Keratinocyte (primary cell): ENCODE results near the gene MTA2. TPM values are rescaled to one million over a fixed set of nuclear protein-coding genes. Genes with fewer than 3 reads are reported as not detected.

Experiments
- DNase-seq: peaks from one replicate; pipeline ENCODE4 v3.0.0-alpha.2; 2011; ENCODE audit warnings: low read depth, missing footprints, low spot score
- FAIRE-seq: peaks from 2 replicates; lab custom pipeline; 2011; peaks lifted over from hg19 to GRCh38; lab: Jason Lieb, UNC
- H2AFZ ChIP-seq: 2 replicates; pipeline ENCODE4 v1.6.0; 2012; ENCODE audit warnings: low read length, control low read depth, inconsistent platforms; ENCODE audit not compliant: control insufficient read depth
- H3K27ac ChIP-seq: 2 replicates; pipeline ENCODE4 v1.5.1; 2011; ENCODE audit warnings: low read length; ENCODE audit not compliant: control insufficient read depth, insufficient read depth
- H3K27me3 ChIP-seq: 3 replicates; pipeline ENCODE4 v1.6.0; 2011; ENCODE audit warnings: low read length; ENCODE audit not compliant: control insufficient read depth, insufficient read depth; ENCODE audit errors: extremely low read depth
- H3K36me3 ChIP-seq, 2 experiments: 2 replicates in 1 of 2; 3 replicates in 1 of 2; pipeline ENCODE4 v1.5.1; 2011; ENCODE audit warnings: low read length in 2 of 2, mild to moderate bottlenecking in 1 of 2; ENCODE audit not compliant: control insufficient read depth in 2 of 2, insufficient read depth in 2 of 2; ENCODE audit errors: extremely low read depth in 1 of 2
- H3K4me1 ChIP-seq: 3 replicates; pipeline ENCODE4 v1.5.1; 2011; ENCODE audit warnings: low read length; ENCODE audit not compliant: control insufficient read depth, insufficient read depth; ENCODE audit errors: extremely low read depth
- H3K4me2 ChIP-seq: 3 replicates; pipeline ENCODE4 v1.6.0; 2011; ENCODE audit warnings: low read depth, low read length; ENCODE audit not compliant: control insufficient read depth, insufficient read depth; ENCODE audit errors: extremely low read depth
- H3K4me3 ChIP-seq, 3 experiments: fragments of 200-600 bp in 1 of 3; sonication (generic) in 1 of 3; 2 replicates in 2 of 3; 3 replicates in 1 of 3; pipeline ENCODE4 v1.5.1; 2011 to 2016; ENCODE audit warnings: low read length in 3 of 3, mild to moderate bottlenecking in 3 of 3, control low read depth in 2 of 3, inconsistent platforms in 1 of 3, low read depth in 1 of 3, mixed read lengths in 1 of 3, mixed run types in 1 of 3, moderate library complexity in 1 of 3; ENCODE audit not compliant: control insufficient read depth in 2 of 3, insufficient read depth in 2 of 3; ENCODE audit errors: extremely low read depth in 1 of 3
- H3K79me2 ChIP-seq: 2 replicates; pipeline ENCODE4 v1.6.0; 2012; ENCODE audit warnings: low read length; ENCODE audit not compliant: control insufficient read depth, insufficient read depth
- H3K9ac ChIP-seq: 3 replicates; pipeline ENCODE4 v1.6.0; 2011; ENCODE audit warnings: low read length; ENCODE audit not compliant: control insufficient read depth, insufficient read depth; ENCODE audit errors: extremely low read depth
- H3K9me1 ChIP-seq: 3 replicates; pipeline ENCODE4 v1.6.0; 2011; ENCODE audit warnings: low read length; ENCODE audit not compliant: control insufficient read depth, insufficient read depth; ENCODE audit errors: extremely low read depth
- H3K9me3 ChIP-seq: 2 replicates; pipeline ENCODE4 v1.5.1; 2012; ENCODE audit warnings: low read depth, low read length; ENCODE audit not compliant: control insufficient read depth
- H4K20me1 ChIP-seq: 3 replicates; pipeline ENCODE4 v1.6.0; 2011; ENCODE audit warnings: low read length; ENCODE audit not compliant: control insufficient read depth, insufficient read depth; ENCODE audit errors: extremely low read depth
- EZH2 ChIP-seq: IDR thresholded peaks from one replicate; pipeline ENCODE4 v1.6.1; 2012; ENCODE audit warnings: inconsistent platforms, mild to moderate bottlenecking, low read length, moderate library complexity
- dilution Hi-C: fragments of 300-500 bp; cut with MboI; formaldehyde crosslinking; loops from one replicate; pipeline ENCODE4 v1.7.0; 2020; ENCODE audit warnings: low sequenced_read_pairs; ENCODE audit not compliant: extremely low pct_ligation_motif_present
- polyA plus RNA-seq, 5 experiments: library from polyadenylated mRNA; depleted of rRNA in 3 of 5; stranded (reverse) in 3 of 5; stranded (forward) in 1 of 5; unstranded in 1 of 5; fragments of >200 nt; gene quantifications; 1 replicate in 1 of 5; 2 replicates in 3 of 5; 3 replicates in 1 of 5; pipeline versions ENCODE4 v1.2.1 to v1.2.3, GENCODE V29; 2011 to 2012; ENCODE audit warnings: missing spikeins in 2 of 5, low read depth in 1 of 5, low replicate concordance in 1 of 5
- TF ChIP-seq, protein P1 (sequence below), 3 experiments: IDR thresholded peaks in 1 of 3; conservative IDR thresholded peaks in 1 of 3; optimal IDR thresholded peaks in 1 of 3; 2 replicates in 2 of 3; 3 replicates in 1 of 3; pipeline versions ENCODE3 to v1.5.1; 2011; ENCODE audit warnings: low read length in 3 of 3, mild to moderate bottlenecking in 3 of 3, moderate library complexity in 2 of 3, control low read depth in 1 of 3, inconsistent platforms in 1 of 3; ENCODE audit not compliant: insufficient read depth in 2 of 3; ENCODE audit errors: extremely low read depth in 1 of 3

The MTA2 gene
- polyA plus RNA-seq, 1 donor (not counting 4 experiments of a cell fraction or from before 2014, with no cell fraction given) = 39.7 TPM

DNA sequence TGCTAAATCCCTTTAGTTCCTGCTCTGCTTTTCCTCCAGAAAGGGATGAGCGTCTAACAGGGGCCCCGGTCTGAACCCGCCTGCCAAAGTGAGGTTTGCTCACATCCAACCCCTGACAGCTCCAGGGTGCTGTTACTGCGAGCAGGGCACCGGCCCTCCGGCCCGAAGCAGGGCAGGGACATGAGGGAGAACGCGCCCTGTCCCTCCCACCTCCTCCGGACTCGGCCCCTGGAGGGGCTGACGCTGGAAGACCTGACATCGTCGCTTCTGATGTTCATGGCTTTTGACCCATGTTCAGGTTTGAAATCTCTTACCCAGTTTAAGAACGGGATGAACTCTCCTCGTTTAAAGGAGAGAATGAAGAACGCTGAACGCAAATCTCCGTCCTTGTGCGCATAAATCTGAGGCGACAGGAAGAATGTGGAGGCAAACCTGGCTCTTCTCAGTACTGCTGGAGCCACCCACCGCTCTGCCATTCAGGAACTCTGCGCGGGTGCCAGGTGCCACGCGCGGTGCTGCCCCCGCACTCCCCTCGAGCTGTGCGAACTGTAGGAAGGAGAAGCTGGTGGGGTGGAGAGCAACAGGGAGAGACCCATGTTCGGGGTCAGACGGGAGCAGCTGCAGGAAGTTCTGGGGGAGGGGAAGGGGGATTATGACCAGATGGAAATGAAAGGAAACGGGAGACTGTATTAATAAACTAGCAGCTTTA, 27.1 kb downstream of the MTA2 start:
- Histone ChIP-seq H3K4me2 (peak overlapping the region; percentile 86), H3K4me1 (peaks cover 25% of the 10 kb centered on the region), H3K36me3 (peaks cover 23 to 51% of the 10 kb centered on the region in 2 experiments), H3K27ac (peak overlapping the region; percentile 65), H3K4me3 (peak overlapping the region; percentile 39 to 68 (median 63)), H3K9me3 (no peaks in the 10 kb centered on the region), H4K20me1 (peaks cover 10% of the 10 kb centered on the region), H3K79me2 (peaks cover 41% of the 10 kb centered on the region), H2AFZ (peak overlapping the region; percentile 45), H3K27me3 (no peaks in the 10 kb centered on the region), H3K9ac (peak overlapping the region; percentile 77), H3K9me1 (peaks cover 2% of the 10 kb centered on the region)
- no peak for TF ChIP-seq EZH2
- TF ChIP-seq, protein P1, sequence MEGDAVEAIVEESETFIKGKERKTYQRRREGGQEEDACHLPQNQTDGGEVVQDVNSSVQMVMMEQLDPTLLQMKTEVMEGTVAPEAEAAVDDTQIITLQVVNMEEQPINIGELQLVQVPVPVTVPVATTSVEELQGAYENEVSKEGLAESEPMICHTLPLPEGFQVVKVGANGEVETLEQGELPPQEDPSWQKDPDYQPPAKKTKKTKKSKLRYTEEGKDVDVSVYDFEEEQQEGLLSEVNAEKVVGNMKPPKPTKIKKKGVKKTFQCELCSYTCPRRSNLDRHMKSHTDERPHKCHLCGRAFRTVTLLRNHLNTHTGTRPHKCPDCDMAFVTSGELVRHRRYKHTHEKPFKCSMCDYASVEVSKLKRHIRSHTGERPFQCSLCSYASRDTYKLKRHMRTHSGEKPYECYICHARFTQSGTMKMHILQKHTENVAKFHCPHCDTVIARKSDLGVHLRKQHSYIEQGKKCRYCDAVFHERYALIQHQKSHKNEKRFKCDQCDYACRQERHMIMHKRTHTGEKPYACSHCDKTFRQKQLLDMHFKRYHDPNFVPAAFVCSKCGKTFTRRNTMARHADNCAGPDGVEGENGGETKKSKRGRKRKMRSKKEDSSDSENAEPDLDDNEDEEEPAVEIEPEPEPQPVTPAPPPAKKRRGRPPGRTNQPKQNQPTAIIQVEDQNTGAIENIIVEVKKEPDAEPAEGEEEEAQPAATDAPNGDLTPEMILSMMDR (optimal IDR thresholded peaks at IDR 0.05 in 1 of 3, IDR thresholded peaks at IDR 0.05 in 1 of 3, conservative IDR thresholded peaks at IDR 0.05 in 1 of 3; ENCODE audit: extremely low read depth in 1 of 3, insufficient read depth in 2 of 3, low read length in 3 of 3) = no peak
- dilution Hi-C loops = no loop called here
- FAIRE-seq (no peak), DNase-seq (no peak)

DNA sequence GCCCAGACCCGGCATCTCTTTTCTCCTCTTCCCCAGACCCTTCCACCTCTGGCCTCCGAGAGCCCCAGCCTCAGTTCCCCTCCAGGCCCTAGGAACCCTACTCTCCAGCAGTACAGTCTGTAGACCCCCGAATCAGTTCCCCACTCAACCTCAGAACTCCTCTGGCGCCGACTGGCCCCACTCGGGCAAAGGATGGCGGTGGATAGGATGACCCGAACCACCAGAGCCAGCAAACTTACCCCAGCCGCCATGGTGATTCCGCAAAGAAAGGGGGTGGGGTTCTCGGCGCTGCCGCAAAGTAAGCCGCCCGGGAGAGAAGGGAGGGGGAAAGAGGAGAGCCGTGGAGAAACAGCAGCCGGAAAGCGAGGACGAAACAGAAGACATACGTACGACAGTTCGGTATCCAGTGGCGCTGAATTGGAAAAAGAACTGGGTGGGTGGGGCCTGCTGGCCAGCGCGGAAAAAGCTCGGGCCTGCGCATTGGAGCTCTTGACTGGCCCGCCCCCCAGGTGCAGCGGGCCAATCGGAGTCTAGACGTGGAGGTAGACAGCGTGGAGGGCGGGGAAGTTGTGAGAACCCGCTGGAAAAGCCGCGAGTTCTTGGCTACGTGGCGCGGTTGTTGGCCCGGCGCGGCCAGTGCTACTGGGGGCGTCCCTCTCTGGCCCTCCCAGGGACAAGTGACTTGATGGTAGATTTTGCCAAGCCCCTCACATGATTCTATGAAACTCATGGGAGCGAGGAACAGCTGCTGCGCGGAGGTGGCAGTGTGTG, 27.9 kb downstream of the MTA2 start, which contains the start of gene EEF1G:
Gene EEF1G (minus strand): TSS at position 300 of the 771 bp plus-strand sequence. CDS start 49 bp downstream, at position 251.
- H3K27me3 ChIP-seq = no peaks in the 10 kb centered on the region
- peak within 1 kb of the TSS; percentile 87 for H3K27ac ChIP-seq
- peak within 1 kb of the TSS; percentile 88 to 99 (median 96) for H3K4me3 ChIP-seq
- no peak for TF ChIP-seq EZH2
- dilution Hi-C loops = no loop called here
- H4K20me1 ChIP-seq = peaks cover 12% of the 10 kb centered on the region
- peaks cover 2% of the 10 kb centered on the region for H3K9me1 ChIP-seq
- FAIRE-seq (peak; percentile 53), DNase-seq (peak; percentile 99)
- H3K9me3 ChIP-seq = no peaks in the 10 kb centered on the region
- H3K79me2 ChIP-seq = peaks cover 48% of the 10 kb centered on the region
- H2AFZ ChIP-seq = peak within 1 kb of the TSS; percentile 75
- peak within 1 kb of the TSS; percentile 95 for H3K4me2 ChIP-seq
- peaks cover 25% of the 10 kb centered on the region for H3K4me1 ChIP-seq
- H3K9ac ChIP-seq = peak within 1 kb of the TSS; percentile 98
- H3K36me3 ChIP-seq = peaks cover 23 to 52% of the 10 kb centered on the region in 2 experiments
